Progenitor cell of endocrine pancreas (in vitro differentiated cells): ENCODE results near the gene ARNT2. TPM values are rescaled to one million over a fixed set of nuclear protein-coding genes. Genes with fewer than 3 reads are reported as not detected.

Experiments
- DNase-seq: peaks from one replicate; pipeline ENCODE4 v3.0.0; 2021; ENCODE audit warnings: low spot score; ENCODE audit not compliant: unreplicated experiment
- H3K27ac Mint-ChIP-seq: 2 replicates; pipeline ENCODE4 v1.8.0; 2021; ENCODE audit warnings: mild to moderate bottlenecking, moderate library complexity, mixed read lengths
- H3K27me3 Mint-ChIP-seq: 2 replicates; pipeline ENCODE4 v1.8.0; 2021; ENCODE audit warnings: mixed read lengths
- H3K36me3 Mint-ChIP-seq: 2 replicates; pipeline ENCODE4 v1.8.0; 2022; ENCODE audit warnings: mixed read lengths; ENCODE audit not compliant: insufficient read depth
- H3K4me1 Mint-ChIP-seq: 2 replicates; pipeline ENCODE4 v1.8.0; 2021; ENCODE audit warnings: low read depth, mixed read lengths
- H3K4me3 Mint-ChIP-seq: 2 replicates; pipeline ENCODE4 v1.8.0; 2021; ENCODE audit warnings: low read depth, mild to moderate bottlenecking, moderate library complexity, mixed read lengths
- H3K9me3 Mint-ChIP-seq: 2 replicates; pipeline ENCODE4 v1.8.0; 2021; ENCODE audit warnings: low read depth, mixed read lengths
- total RNA-seq: library from RNA; stranded (reverse); gene quantifications from 2 replicates; pipeline ENCODE4 v1.2.1, GENCODE V29; 2021
- TF ChIP-seq, protein P1 (sequence below): fragments of 200-600 bp; sonication (generic); IDR thresholded peaks from one replicate; pipeline ENCODE4 v1.5.0; 2021; ENCODE audit warnings: antibody characterized with exemption, mild to moderate bottlenecking; ENCODE audit not compliant: unreplicated experiment

Gene ARNT2
- total RNA-seq, 1 donor from 2014 or later: 37.3 TPM

DNA sequence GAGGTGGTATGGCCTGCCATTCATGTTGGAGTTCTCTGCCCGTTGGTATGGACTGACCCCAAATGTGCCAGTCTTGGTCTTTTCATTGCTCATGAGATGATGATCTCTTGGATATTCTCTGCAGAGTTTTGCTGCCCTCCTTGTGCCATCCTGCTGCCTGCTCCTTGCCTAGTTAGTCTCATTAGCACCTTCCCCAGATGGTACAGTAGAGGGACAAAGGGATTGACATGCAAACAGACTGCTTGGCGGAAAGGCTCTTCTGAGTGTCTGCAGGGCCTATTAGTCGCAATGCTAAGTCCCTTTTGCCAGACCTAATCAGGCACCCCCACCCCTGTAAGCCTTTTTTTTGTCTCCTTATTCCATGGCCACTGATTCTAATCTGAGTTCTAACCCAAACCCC, 90.6 kb downstream of the ARNT2 start:
- H3K36me3 Mint-ChIP-seq: peaks cover 10% of the 10 kb centered on the region
- DNase-seq: no peak
- peak overlapping the region; percentile 80 for H3K27ac Mint-ChIP-seq
- no peak overlapping the region for H3K4me3 Mint-ChIP-seq
- TF ChIP-seq, protein P1, sequence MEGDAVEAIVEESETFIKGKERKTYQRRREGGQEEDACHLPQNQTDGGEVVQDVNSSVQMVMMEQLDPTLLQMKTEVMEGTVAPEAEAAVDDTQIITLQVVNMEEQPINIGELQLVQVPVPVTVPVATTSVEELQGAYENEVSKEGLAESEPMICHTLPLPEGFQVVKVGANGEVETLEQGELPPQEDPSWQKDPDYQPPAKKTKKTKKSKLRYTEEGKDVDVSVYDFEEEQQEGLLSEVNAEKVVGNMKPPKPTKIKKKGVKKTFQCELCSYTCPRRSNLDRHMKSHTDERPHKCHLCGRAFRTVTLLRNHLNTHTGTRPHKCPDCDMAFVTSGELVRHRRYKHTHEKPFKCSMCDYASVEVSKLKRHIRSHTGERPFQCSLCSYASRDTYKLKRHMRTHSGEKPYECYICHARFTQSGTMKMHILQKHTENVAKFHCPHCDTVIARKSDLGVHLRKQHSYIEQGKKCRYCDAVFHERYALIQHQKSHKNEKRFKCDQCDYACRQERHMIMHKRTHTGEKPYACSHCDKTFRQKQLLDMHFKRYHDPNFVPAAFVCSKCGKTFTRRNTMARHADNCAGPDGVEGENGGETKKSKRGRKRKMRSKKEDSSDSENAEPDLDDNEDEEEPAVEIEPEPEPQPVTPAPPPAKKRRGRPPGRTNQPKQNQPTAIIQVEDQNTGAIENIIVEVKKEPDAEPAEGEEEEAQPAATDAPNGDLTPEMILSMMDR: no peak
- peaks cover 32% of the 10 kb centered on the region for H3K4me1 Mint-ChIP-seq
- H3K27me3 Mint-ChIP-seq: no peaks in the 10 kb centered on the region
- H3K9me3 Mint-ChIP-seq: no peaks in the 10 kb centered on the region

DNA sequence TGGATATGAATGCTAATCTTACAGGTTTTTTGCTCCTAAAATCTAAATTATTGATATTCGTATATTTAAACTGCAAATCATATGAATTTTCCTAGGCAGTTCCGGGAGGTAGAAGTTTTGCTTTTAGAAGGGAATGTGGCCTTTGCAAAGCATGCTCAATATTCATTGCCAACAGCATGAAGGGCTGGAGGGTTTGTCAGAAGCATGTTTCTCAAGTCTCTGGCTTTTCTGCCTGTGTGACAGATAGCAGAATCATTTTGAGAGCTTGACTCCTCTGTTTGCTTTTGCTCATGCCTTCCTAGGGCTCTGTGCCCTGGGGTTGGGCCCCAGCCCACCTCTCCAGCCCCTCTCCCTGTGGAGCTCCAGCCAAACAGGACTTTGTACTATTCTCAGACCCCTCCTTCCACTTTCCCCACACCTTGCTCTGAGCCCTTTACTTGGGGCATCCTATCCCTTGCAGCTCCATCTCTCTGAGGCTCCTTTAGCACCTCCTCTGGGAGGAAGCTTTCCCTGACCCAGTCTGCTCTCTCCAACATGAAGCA, 91.3 kb downstream of the ARNT2 start:
- H3K9me3 Mint-ChIP-seq: no peaks in the 10 kb centered on the region
- peak overlapping the region; percentile 16 for H3K27ac Mint-ChIP-seq
- H3K4me1 Mint-ChIP-seq: peaks cover 32% of the 10 kb centered on the region

DNA sequence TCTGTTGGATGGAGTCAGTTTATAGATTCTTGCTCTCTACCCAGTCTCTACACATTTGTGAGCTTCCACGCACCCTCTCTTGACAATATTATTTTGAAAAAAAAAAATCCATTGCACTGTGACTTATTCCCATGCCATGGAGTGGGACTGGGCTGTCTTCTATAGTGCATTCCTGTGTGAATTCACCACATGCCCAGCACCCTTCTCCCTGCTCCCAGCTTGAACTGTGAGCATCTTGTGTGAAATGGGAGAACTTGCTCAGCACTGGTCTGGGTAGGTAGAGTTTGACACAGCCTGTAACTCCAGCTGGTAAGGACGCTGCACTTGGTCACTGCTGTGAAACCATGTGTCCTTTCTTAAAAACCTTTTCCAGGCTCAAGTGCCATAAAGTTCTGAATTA, 91.9 kb downstream of the ARNT2 start:
- Mint-ChIP-seq H3K4me3 (no peak overlapping the region), H3K27ac (no peak overlapping the region), H3K36me3 (peaks cover 3% of the 10 kb centered on the region), H3K9me3 (no peaks in the 10 kb centered on the region), H3K27me3 (no peaks in the 10 kb centered on the region), H3K4me1 (peaks cover 32% of the 10 kb centered on the region)
- TF ChIP-seq, protein P1: no peak
- DNase-seq: no peak

More for the DNA sequence above, 91.3 kb downstream of the ARNT2 start:
- Mint-ChIP-seq H3K27me3 (no peaks in the 10 kb centered on the region), H3K36me3 (peaks cover 8% of the 10 kb centered on the region), H3K4me3 (no peak overlapping the region)
- DNase-seq: no peak
- TF ChIP-seq, protein P1: no peak

DNA sequence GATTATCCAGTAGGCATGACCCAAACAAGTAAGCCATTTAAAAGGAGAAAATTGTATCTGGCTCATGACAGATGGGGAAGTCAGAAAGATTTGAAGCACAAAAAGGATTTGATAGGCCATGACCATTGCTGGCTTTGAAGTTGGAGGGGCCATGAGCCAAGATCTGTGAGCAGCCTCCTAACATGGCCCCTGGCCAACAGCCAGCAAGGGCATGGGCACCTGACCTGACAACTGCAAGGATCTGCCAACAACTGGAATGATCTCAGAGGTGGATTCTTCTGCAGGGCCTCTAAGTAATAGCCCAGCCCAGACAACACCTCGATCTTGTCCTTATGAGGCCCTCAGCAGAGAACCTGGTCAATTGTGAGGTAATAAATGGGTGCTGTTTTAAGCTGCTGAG, 93.0 kb downstream of the ARNT2 start:
- Mint-ChIP-seq H3K27me3 (no peaks in the 10 kb centered on the region), H3K4me1 (peaks cover 32% of the 10 kb centered on the region), H3K27ac (no peak overlapping the region), H3K4me3 (no peak overlapping the region), H3K36me3 (peaks cover 5% of the 10 kb centered on the region), H3K9me3 (no peaks in the 10 kb centered on the region)
- DNase-seq: no peak
- TF ChIP-seq, protein P1: no peak

DNA sequence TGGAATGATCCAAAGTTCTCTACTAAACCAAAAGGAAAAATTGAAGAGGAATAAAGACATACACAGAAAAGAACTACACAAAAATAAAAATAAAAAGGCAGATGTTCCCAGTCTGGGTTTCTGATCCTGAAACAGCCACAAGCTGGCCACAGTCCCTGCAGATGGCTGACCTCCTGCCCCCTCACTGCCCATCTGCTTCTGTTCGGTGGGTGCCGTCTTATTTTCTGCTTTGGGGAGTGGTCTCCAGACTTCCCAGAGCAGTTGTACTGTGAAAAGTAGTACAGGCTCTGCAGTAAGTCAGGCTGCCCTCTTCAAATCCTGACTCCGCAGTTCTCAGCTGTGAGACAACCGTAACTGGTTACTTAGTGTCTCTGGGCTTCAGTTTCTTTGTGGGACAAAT, 94.5 kb downstream of the ARNT2 start:
- H3K4me1 Mint-ChIP-seq: peaks cover 24% of the 10 kb centered on the region
- H3K27ac Mint-ChIP-seq: no peak overlapping the region
- no peaks in the 10 kb centered on the region for H3K9me3 Mint-ChIP-seq
- H3K4me3 Mint-ChIP-seq: no peak overlapping the region
- no peak for DNase-seq
- H3K36me3 Mint-ChIP-seq: peaks cover 12% of the 10 kb centered on the region
- H3K27me3 Mint-ChIP-seq: no peaks in the 10 kb centered on the region
- TF ChIP-seq, protein P1: no peak
